ENCODE data around the gene ANAPC7. TPM values are rescaled to one million over a fixed set of nuclear protein-coding genes. Genes with fewer than 3 reads are reported as not detected.

The ANAPC7 gene
- total and polyA plus RNA-seq, 2 of the 13 experiments (the other 11 are each of a cell fraction or from before 2014, with no cell fraction given), result 40.0 to 69.1 TPM

DNA sequence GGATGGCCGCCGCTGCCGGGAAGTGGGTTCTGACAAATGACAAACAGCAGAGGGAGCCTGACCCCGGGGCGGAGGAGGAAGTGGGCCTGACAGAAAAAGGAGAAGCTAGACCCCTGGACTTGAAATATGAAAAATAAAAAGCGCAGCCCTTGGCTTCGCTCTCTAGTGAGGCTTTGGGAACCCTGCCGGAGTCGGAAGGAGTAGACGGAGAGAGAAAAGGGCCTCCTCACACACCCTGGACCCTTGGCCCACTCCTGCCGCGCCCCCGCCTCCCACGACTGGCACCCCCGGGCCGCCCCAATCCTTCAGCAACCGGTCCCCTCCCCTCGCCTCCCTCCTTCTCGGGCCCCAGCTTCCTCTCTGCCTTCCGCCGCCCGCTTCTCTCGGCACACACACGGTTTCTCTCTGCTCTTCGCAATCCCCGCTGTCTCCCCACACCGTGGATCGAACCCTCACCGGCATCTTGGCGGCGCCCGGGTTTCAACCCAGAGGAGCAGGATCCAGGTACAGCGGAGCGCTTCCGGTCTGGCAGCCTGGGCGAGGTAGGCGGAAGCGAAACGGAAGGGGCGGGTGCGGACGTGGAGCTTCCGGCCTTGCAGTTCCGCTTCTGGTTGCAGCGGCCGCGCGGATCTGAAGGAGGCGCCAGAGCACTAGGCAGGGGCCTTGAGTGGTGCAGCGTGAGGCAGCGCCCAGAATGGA lies 46.4 kb upstream of the ANAPC7 start, which contains the start of gene ARPC3 (continued):
- TF ChIP-seq MNT (IDR thresholded peaks at IDR 0.05), result no peak
- peak; percentile 83 for TF ChIP-seq DRAP1 (CRISPR knock-in tag; IDR thresholded peaks at IDR 0.05)
- TF ChIP-seq ZSCAN30 (CRISPR knock-in tag; IDR thresholded peaks at IDR 0.05), result no peak
- peak; percentile 74 for TF ChIP-seq IKZF5 (CRISPR knock-in tag; IDR thresholded peaks at IDR 0.05)
- TF ChIP-seq ZNF577 (CRISPR knock-in tag; IDR thresholded peaks at IDR 0.05; ENCODE audit: borderline replicate concordance, low read depth), result no peak
- TF ChIP-seq THAP7 (CRISPR knock-in tag; IDR thresholded peaks at IDR 0.05), result no peak
- no peak for TF ChIP-seq ZNF3 (CRISPR knock-in tag; IDR thresholded peaks at IDR 0.05)
- TF ChIP-seq ARHGAP35 (CRISPR knock-in tag; IDR thresholded peaks at IDR 0.05; ENCODE audit: borderline replicate concordance), result no peak; the same call in 1 of the 2 replicates
- TF ChIP-seq ZBTB7B (CRISPR knock-in tag; IDR thresholded peaks at IDR 0.05), result peak; percentile 48; the same call in 1 of the 2 replicates
- no peak; the same call in none of the 2 replicates for TF ChIP-seq ESRRA (CRISPR knock-in tag; IDR thresholded peaks at IDR 0.05; ENCODE audit: low read depth)
- peak; percentile 91; the same call in 1 of the 2 replicates for TF ChIP-seq NFATC3 (CRISPR knock-in tag; IDR thresholded peaks at IDR 0.05)
- TF ChIP-seq RAD21 (CRISPR knock-in tag; IDR thresholded peaks at IDR 0.05), result peak; percentile 93
- no peak for TF ChIP-seq TCF12 (IDR thresholded peaks at IDR 0.05)
- TF ChIP-seq TCF12 (CRISPR knock-in tag; IDR thresholded peaks at IDR 0.05), result no peak
- no peak for TF ChIP-seq SOX13 (IDR thresholded peaks at IDR 0.05)
- TF ChIP-seq SOX13 (CRISPR knock-in tag; conservative IDR thresholded peaks at IDR 0.05 in 1 of 2, IDR thresholded peaks at IDR 0.05 in 1 of 2), result peak in 1 of 2 experiments; percentile 19; a peak in 1 of 4 replicates
- TF ChIP-seq KLF13 (CRISPR knock-in tag; IDR thresholded peaks at IDR 0.05), result no peak
- TF ChIP-seq SOX6 (IDR thresholded peaks at IDR 0.05), result no peak
- TF ChIP-seq SOX6 (CRISPR knock-in tag; IDR thresholded peaks at IDR 0.05), result peak; percentile 51
- no peak for TF ChIP-seq TOE1 (CRISPR knock-in tag; IDR thresholded peaks at IDR 0.05)
- peak; percentile 89 for TF ChIP-seq POLR2G (IDR thresholded peaks at IDR 0.05; ENCODE audit: low read depth, low read length)
- TF ChIP-seq CHD4 (IDR thresholded peaks at IDR 0.05; ENCODE audit: borderline replicate concordance, low read length), result 0 out of 2 replicates have a peak, but pooled peaks have one; percentile 2
- TF ChIP-seq ZNF333 (CRISPR knock-in tag; IDR thresholded peaks at IDR 0.05; ENCODE audit: borderline replicate concordance), result peak; percentile 70; the same call in 1 of the 2 replicates
- peak; percentile 86 for TF ChIP-seq DMAP1 (CRISPR knock-in tag; IDR thresholded peaks at IDR 0.05)
- no peak for TF ChIP-seq ZNF562 (CRISPR knock-in tag; IDR thresholded peaks at IDR 0.05; ENCODE audit: borderline replicate concordance)
- TF ChIP-seq NRL (CRISPR knock-in tag; IDR thresholded peaks at IDR 0.05; ENCODE audit: borderline replicate concordance), result peak; percentile 67; the same call in 1 of the 2 replicates
- peak; percentile 85; the same call in 1 of the 2 replicates for TF ChIP-seq RELA (CRISPR knock-in tag; IDR thresholded peaks at IDR 0.05)
- no peak for TF ChIP-seq ZNF672 (CRISPR knock-in tag; IDR thresholded peaks at IDR 0.05)
- 0 out of 2 replicates have a peak, but pooled peaks have one; percentile 17 for TF ChIP-seq SIN3A (IDR thresholded peaks at IDR 0.05; ENCODE audit: borderline replicate concordance, low read depth, low read length)

Data from HepG2 (cell line).